DND-41 (cell line): ENCODE measurements around the gene BSCL2.

Experiments used
- ATAC-seq: fragments of 200-7000 bp; cut with Tn5 transposase; 3 replicates; pipeline ENCODE4 v1.9.1; 2021; ENCODE audit warnings: low read depth; ENCODE audit not compliant: insufficient read depth
- DNase-seq: peaks from one replicate; pipeline ENCODE4 v3.0.0-alpha.2; 2020
- H2AFZ ChIP-seq: 2 replicates; pipeline ENCODE4 v1.6.0; 2012; ENCODE audit warnings: low read depth, low read length
- H3K27ac ChIP-seq: 2 replicates; pipeline ENCODE4 v1.5.1; 2012; ENCODE audit warnings: low read length, inconsistent platforms
- H3K27me3 ChIP-seq: fragments of 200-600 bp; sonication (generic); 2 replicates; pipeline ENCODE4 v1.6.0; 2012; ENCODE audit warnings: low read length, mild to moderate bottlenecking, inconsistent platforms; ENCODE audit not compliant: insufficient read depth, poor library complexity
- H3K36me3 ChIP-seq: 2 replicates; pipeline ENCODE4 v1.5.1; 2012; ENCODE audit warnings: low read length, inconsistent platforms; ENCODE audit not compliant: insufficient read depth
- H3K4me1 ChIP-seq: 2 replicates; pipeline ENCODE4 v1.5.1; 2012; ENCODE audit warnings: mild to moderate bottlenecking, low read length; ENCODE audit not compliant: insufficient read depth
- H3K4me2 ChIP-seq: 2 replicates; pipeline ENCODE4 v1.6.0; 2012; ENCODE audit warnings: mild to moderate bottlenecking, moderate library complexity, low read length, inconsistent platforms; ENCODE audit not compliant: insufficient read depth
- H3K4me3 ChIP-seq, 2 experiments: fragments of 200-600 bp in 1 of 2; shearing (Covaris generic) in 1 of 2; 2 replicates each; pipeline ENCODE4 v1.5.1; 2012 to 2016; ENCODE audit warnings: inconsistent platforms in 2 of 2, low read length in 2 of 2, mild to moderate bottlenecking in 2 of 2, low read depth in 1 of 2, moderate library complexity in 1 of 2
- H3K79me2 ChIP-seq: 2 replicates; pipeline ENCODE4 v1.6.0; 2012; ENCODE audit warnings: low read length, inconsistent platforms; ENCODE audit not compliant: insufficient read depth
- H3K9ac ChIP-seq: 2 replicates; pipeline ENCODE4 v1.6.0; 2012; ENCODE audit warnings: low read depth, mild to moderate bottlenecking, inconsistent platforms, low read length, moderate library complexity
- H3K9me3 ChIP-seq: 2 replicates; pipeline ENCODE4 v1.5.1; 2012; ENCODE audit warnings: low read length, moderate library complexity, mild to moderate bottlenecking, inconsistent platforms; ENCODE audit not compliant: insufficient read depth, severe bottlenecking
- H4K20me1 ChIP-seq: 2 replicates; pipeline ENCODE4 v1.6.0; 2012; ENCODE audit warnings: low read length; ENCODE audit not compliant: insufficient read depth
- CTCF ChIP-seq: IDR thresholded peaks from 2 replicates; pipeline ENCODE4 v1.5.1; 2012; ENCODE audit warnings: borderline replicate concordance, low read length, moderate library complexity, mild to moderate bottlenecking; ENCODE audit not compliant: poor library complexity, severe bottlenecking; ENCODE audit errors: extremely low read depth
- EZH2 ChIP-seq: IDR thresholded peaks from 3 replicates; pipeline ENCODE4 v1.6.1; 2012; ENCODE audit warnings: borderline replicate concordance, low read depth, mild to moderate bottlenecking, moderate library complexity, low read length, inconsistent platforms; ENCODE audit not compliant: severe bottlenecking

BSCL2 gene

DNA sequence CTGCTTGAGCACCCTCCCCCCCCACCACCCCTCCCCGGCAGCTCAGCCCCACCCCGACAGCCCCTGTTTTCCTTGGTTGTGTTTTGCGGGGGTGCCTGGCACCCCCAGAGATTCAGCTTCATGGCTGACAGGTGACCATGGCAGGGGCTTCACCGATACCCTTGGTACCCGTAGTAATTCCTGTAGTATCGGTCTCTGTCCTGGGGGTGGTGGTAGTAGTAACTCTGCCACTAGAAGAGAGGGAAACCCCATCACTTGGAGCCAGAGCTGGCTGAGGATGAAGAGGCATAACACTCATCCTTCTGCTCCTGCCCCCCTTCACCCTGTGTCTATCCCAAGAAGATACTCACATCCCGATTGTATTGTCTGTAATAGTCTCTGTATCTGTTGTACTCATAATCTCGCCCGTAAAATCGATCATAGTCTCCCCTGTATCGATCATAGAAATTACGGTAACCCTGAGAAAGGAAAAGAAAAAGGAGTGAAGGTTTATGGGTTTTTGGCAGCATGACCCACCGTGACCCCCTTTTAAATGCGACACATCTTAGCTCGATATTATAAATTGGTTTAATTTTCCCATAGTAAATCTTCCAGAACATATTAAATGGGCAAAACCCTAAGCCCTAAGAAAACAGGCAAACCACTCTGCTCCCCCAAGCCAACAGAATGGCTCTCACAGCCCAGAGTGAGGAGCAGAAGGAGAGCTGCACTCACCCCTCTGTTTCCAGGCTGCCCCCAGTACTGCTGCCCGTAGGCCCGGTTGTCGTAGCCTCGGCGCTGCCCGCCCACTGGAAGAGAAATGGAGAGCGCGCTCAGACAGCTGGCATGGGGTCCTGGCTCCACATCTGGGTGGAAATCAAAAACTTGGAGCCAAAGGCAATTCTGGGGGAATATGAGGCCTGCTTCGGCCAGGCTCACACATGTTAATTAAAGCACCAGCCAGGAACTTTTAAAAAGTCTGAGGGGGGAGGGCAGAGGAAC is 8.2 kb upstream of the BSCL2 start:
- no peak overlapping the region for H2AFZ ChIP-seq
- no peaks in the 10 kb centered on the region for H3K9me3 ChIP-seq
- peaks cover 60% of the 10 kb centered on the region for H3K79me2 ChIP-seq
- no peaks in the 10 kb centered on the region for H4K20me1 ChIP-seq
- H3K27me3 ChIP-seq, result no peaks in the 10 kb centered on the region
- no peak overlapping the region for H3K9ac ChIP-seq
- DNase-seq (no peak), ATAC-seq (peak; percentile 38; the same call in 1 of the 3 replicates)
- peak; percentile 23 for TF ChIP-seq CTCF
- no peak for TF ChIP-seq EZH2
- peaks cover 14% of the 10 kb centered on the region for H3K4me1 ChIP-seq
- no peak overlapping the region for H3K27ac ChIP-seq
- peaks cover 93% of the 10 kb centered on the region for H3K36me3 ChIP-seq
- H3K4me3 ChIP-seq, result no peak overlapping the region
- H3K4me2 ChIP-seq, result no peak overlapping the region

DNA sequence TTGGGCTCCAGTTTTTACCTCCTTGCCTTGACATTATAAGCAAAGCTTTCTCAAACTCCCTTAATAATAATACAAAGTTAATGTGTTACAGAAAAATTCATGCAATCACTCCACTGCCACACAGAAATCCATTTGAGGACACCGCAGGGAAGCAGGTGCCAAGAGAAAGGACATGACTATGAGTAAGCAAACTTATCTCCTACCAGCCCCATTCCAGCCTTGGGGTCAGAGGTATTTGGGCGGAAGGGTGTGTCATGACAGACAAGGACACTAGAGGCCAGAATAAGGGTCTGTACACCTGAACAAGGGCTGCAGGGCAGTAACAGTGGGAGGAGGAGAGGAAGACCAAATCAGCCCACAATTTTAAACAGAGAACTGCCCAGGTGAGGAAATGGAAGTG is 6.1 kb upstream of the BSCL2 start:
- H3K27me3 ChIP-seq, result no peaks in the 10 kb centered on the region
- peaks cover 80% of the 10 kb centered on the region for H3K36me3 ChIP-seq
- DNase-seq (no peak), ATAC-seq (no peak)
- no peaks in the 10 kb centered on the region for H3K9me3 ChIP-seq
- H3K4me1 ChIP-seq, result peaks cover 29% of the 10 kb centered on the region
- no peak for TF ChIP-seq EZH2
- peak; percentile 6 for TF ChIP-seq CTCF
- H4K20me1 ChIP-seq, result no peaks in the 10 kb centered on the region
- no peak overlapping the region for H2AFZ ChIP-seq
- H3K79me2 ChIP-seq, result peaks cover 49% of the 10 kb centered on the region
- H3K27ac ChIP-seq, result no peak overlapping the region
- no peak overlapping the region for H3K9ac ChIP-seq
- no peak overlapping the region for H3K4me3 ChIP-seq
- H3K4me2 ChIP-seq, result no peak overlapping the region

GRCh38 chr11:62712861-62713260 is 5.6 kb upstream of the BSCL2 start:
- Histone ChIP-seq H3K4me3 (no peak overlapping the region), H3K4me2 (no peak overlapping the region), H2AFZ (no peak overlapping the region), H3K27me3 (no peaks in the 10 kb centered on the region), H3K36me3 (peaks cover 75% of the 10 kb centered on the region), H3K79me2 (peaks cover 49% of the 10 kb centered on the region), H3K9me3 (no peaks in the 10 kb centered on the region), H3K4me1 (peaks cover 32% of the 10 kb centered on the region), H3K27ac (no peak overlapping the region), H3K9ac (no peak overlapping the region), H4K20me1 (no peaks in the 10 kb centered on the region)
- no peak for TF ChIP-seq EZH2
- TF ChIP-seq CTCF, result no peak
- ATAC-seq (no peak), DNase-seq (no peak)
